ENCODE measurements around the gene FRMD4B.

GRCh38 chr3:69411346-69411745 is 25.5 kb upstream of the FRMD4B start:
- TF ChIP-seq EZH2 (IDR thresholded peaks at IDR 0.05) (no peak), POLR2AphosphoS5 (IDR thresholded peaks at IDR 0.05; ENCODE audit: borderline replicate concordance, low read depth, low read length) (no peak), FOXP2 (optimal IDR thresholded peaks at IDR 0.05; ENCODE audit: control extremely low read depth, extremely low read length, insufficient read depth) (no peak)

All from SK-N-MC (cell line).